Mammary epithelial cell (primary cell): Measurements from ENCODE around the gene NAA40.
A peak's percentile ranks its signal among the peaks of the same experiment; 100 is the strongest.

ENCODE experiments used
- EZH2 ChIP-seq: IDR thresholded peaks from 2 replicates; pipeline ENCODE4 v1.6.1; 2012; ENCODE audit warnings: low read length, inconsistent platforms, borderline replicate concordance
- TF ChIP-seq, protein P1 (sequence below), 2 donors: IDR thresholded peaks in 1 of 2; conservative IDR thresholded peaks in 1 of 2; 2 replicates each; pipeline ENCODE4 v1.5.1; 2011 to 2012; ENCODE audit warnings: inconsistent platforms in 2 of 2, low read length in 2 of 2, mild to moderate bottlenecking in 2 of 2, control low read depth in 1 of 2, low read depth in 1 of 2; ENCODE audit not compliant: insufficient read depth in 1 of 2; ENCODE audit errors: extremely low read depth in 1 of 2

DNA sequence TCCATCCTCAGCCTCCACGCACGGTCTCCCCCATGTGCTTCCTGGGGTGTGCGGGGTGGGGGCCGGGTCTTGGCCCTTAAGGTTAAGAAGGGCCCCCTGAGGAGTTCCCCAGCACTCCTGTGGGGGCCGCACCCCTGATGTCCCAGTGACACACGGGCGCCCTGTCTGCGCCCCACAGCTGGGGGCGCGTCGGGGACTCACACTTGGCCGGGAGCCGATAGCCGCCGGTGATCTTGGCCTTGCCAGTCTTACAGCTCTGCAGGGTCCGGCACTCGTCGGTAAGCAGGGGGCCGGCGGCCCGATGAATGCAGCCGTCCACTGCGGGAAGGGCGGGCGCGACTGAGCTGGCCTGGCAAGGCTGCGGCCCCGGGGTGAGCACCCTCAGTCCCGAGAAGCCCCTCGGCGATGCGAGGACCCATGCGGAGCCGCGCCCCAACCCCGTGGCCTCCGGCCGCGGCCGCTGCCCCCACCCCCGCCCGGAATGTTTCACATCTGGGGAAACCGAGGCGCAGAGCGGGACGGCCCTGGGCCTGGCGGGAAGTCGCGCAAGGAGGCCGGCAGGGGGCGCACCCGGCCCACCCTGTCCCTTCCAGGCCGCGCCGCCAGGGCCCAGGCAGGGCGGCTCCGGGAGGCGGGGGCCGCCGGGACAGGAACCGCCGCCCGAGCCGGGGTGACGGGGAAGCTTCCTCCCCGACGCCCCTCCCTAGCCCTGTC is 61.4 kb downstream of the NAA40 start:
- TF ChIP-seq, protein P1, sequence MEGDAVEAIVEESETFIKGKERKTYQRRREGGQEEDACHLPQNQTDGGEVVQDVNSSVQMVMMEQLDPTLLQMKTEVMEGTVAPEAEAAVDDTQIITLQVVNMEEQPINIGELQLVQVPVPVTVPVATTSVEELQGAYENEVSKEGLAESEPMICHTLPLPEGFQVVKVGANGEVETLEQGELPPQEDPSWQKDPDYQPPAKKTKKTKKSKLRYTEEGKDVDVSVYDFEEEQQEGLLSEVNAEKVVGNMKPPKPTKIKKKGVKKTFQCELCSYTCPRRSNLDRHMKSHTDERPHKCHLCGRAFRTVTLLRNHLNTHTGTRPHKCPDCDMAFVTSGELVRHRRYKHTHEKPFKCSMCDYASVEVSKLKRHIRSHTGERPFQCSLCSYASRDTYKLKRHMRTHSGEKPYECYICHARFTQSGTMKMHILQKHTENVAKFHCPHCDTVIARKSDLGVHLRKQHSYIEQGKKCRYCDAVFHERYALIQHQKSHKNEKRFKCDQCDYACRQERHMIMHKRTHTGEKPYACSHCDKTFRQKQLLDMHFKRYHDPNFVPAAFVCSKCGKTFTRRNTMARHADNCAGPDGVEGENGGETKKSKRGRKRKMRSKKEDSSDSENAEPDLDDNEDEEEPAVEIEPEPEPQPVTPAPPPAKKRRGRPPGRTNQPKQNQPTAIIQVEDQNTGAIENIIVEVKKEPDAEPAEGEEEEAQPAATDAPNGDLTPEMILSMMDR (conservative IDR thresholded peaks at IDR 0.05 in 1 of 2, IDR thresholded peaks at IDR 0.05 in 1 of 2; ENCODE audit: extremely low read depth in 1 of 2, insufficient read depth in 1 of 2, low read depth in 1 of 2, low read length in 2 of 2) = peak; percentile 29 to 65
- no peak for TF ChIP-seq EZH2
